Parathyroid adenoma (tissue), 2 donors: Measurements from ENCODE around the gene ZDHHC24.

Source experiments
- H2AFZ ChIP-seq: fragments of 300-600 bp; sonication (generic); one replicate; pipeline ENCODE4 v1.7.0; 2017; ENCODE audit warnings: antibody characterized with exemption, mild to moderate bottlenecking
- H3K27ac ChIP-seq: fragments of 300-600 bp; sonication (generic); one replicate; pipeline ENCODE4 v1.7.0; 2017
- H3K27me3 ChIP-seq: fragments of 300-600 bp; sonication (generic); one replicate; pipeline ENCODE4 v1.7.0; 2017; ENCODE audit warnings: low read length; ENCODE audit not compliant: control insufficient read depth, insufficient read depth
- H3K36me3 ChIP-seq: fragments of 300-600 bp; sonication (generic); one replicate; pipeline ENCODE4 v1.7.0; 2017; ENCODE audit warnings: low read length; ENCODE audit not compliant: control insufficient read depth, insufficient read depth
- H3K4me1 ChIP-seq: fragments of 300-600 bp; sonication (generic); one replicate; pipeline ENCODE4 v1.7.0; 2017; ENCODE audit warnings: control low read depth
- H3K4me2 ChIP-seq: fragments of 300-600 bp; sonication (generic); one replicate; pipeline ENCODE4 v1.7.0; 2017; ENCODE audit warnings: low read length
- H3K4me3 ChIP-seq: fragments of 300-600 bp; sonication (generic); one replicate; pipeline ENCODE4 v1.7.0; 2017; ENCODE audit warnings: low read depth, low read length
- H3K79me2 ChIP-seq: fragments of 300-600 bp; sonication (generic); one replicate; pipeline ENCODE4 v1.7.0; 2017; ENCODE audit warnings: control low read depth
- H3K9ac ChIP-seq: fragments of 300-600 bp; sonication (generic); one replicate; pipeline ENCODE4 v1.7.0; 2017; ENCODE audit warnings: mild to moderate bottlenecking
- H3K9me3 ChIP-seq: fragments of 300-600 bp; sonication (generic); one replicate; pipeline ENCODE4 v1.7.0; 2017; ENCODE audit warnings: low read length; ENCODE audit not compliant: control insufficient read depth
- CTCF ChIP-seq: fragments of 300-600 bp; sonication (generic); IDR thresholded peaks from one replicate; pipeline ENCODE4 v1.7.0; 2017; ENCODE audit warnings: antibody characterized with exemption, mild to moderate bottlenecking
- donor health status: primary hyperparathyroidism.

Gene ZDHHC24

GRCh38 chr11:66545701-66546367 is at the start of gene ZDHHC24:
Gene ZDHHC24, minus strand, starts transcription at chr11:66546048. Its CDS starts 45 bp downstream, at chr11:66546003.
- TF ChIP-seq CTCF, result no peak
- peak within 1 kb of the TSS; percentile 61 for H3K9ac ChIP-seq
- no peaks in the 10 kb centered on the region for H3K79me2 ChIP-seq
- no peaks in the 10 kb centered on the region for H3K36me3 ChIP-seq
- peaks cover 6% of the 10 kb centered on the region for H3K4me1 ChIP-seq
- peak within 1 kb of the TSS; percentile 61 for H3K4me3 ChIP-seq
- H2AFZ ChIP-seq, result peak within 1 kb of the TSS; percentile 87
- H3K27ac ChIP-seq, result peak within 1 kb of the TSS; percentile 51
- H3K27me3 ChIP-seq, result no peaks in the 10 kb centered on the region
- no peaks in the 10 kb centered on the region for H3K9me3 ChIP-seq
- H3K4me2 ChIP-seq, result peak within 1 kb of the TSS; percentile 87

- Histone ChIP-seq H3K4me1 (peaks cover 6% of the 10 kb centered on the region), H3K79me2 (peaks cover 8% of the 10 kb centered on the region), H2AFZ (no peak overlapping the region), H3K36me3 (no peaks in the 10 kb centered on the region), H3K27ac (no peak overlapping the region), H3K4me3 (no peak overlapping the region), H3K4me2 (no peak overlapping the region), H3K9ac (no peak overlapping the region), H3K27me3 (no peaks in the 10 kb centered on the region), H3K9me3 (no peaks in the 10 kb centered on the region)
- no peak for TF ChIP-seq CTCF
Observed at GRCh38 chr11:66595245-66595904, 49.5 kb upstream of the ZDHHC24 start.

- Histone ChIP-seq H3K9me3 (no peaks in the 10 kb centered on the region), H2AFZ (peak overlapping the region; percentile 95), H3K9ac (no peak overlapping the region), H3K27me3 (no peaks in the 10 kb centered on the region), H3K4me1 (peaks cover 6% of the 10 kb centered on the region), H3K36me3 (no peaks in the 10 kb centered on the region), H3K27ac (no peak overlapping the region), H3K4me3 (peak overlapping the region; percentile 91), H3K4me2 (peak overlapping the region; percentile 93), H3K79me2 (peaks cover 8% of the 10 kb centered on the region)
- no peak for TF ChIP-seq CTCF
Observed at GRCh38 chr11:66593650-66594049, 47.8 kb upstream of the ZDHHC24 start.

- Histone ChIP-seq H3K4me3 (peak overlapping the region; percentile 91), H3K79me2 (peaks cover 8% of the 10 kb centered on the region), H3K4me2 (peak overlapping the region; percentile 93), H3K27me3 (no peaks in the 10 kb centered on the region), H3K9me3 (no peaks in the 10 kb centered on the region), H3K9ac (peak overlapping the region; percentile 37), H3K36me3 (no peaks in the 10 kb centered on the region), H3K27ac (peak overlapping the region; percentile 65), H3K4me1 (peaks cover 6% of the 10 kb centered on the region), H2AFZ (peak overlapping the region; percentile 95)
- TF ChIP-seq CTCF, result no peak
Observed at GRCh38 chr11:66593303-66593635, 47.4 kb upstream of the ZDHHC24 start.
